ENCODE data around the gene PCBP3. TPM values are rescaled to one million over a fixed set of nuclear protein-coding genes. Genes with fewer than 3 reads are reported as not detected.

PCBP3 gene
- polyA plus RNA-seq, 1 donor from 2014 or later: 1.7 TPM

DNA sequence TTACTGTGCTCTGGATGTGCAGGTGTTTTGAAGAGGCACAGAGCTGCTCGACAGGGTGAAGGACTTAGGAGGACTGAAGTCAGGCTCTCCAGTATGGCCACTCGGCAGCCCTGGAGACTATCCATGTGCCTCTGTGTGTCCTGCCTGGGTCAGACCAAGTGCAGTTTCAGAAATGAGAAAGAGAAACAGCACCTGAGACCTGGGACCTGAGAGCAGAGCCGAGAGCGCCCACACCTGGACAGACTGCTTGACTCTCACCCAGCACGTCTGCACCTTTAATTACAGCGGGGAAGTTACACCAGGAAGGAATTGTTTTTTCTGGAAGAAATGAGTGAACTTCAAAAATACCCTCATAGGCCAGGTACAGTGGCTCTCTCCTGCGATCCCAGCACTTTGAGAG is 278.4 kb downstream of the PCBP3 start:
- Histone ChIP-seq H3K9ac (ENCODE audit: low read length) (no peak overlapping the region), H3K27ac (ENCODE audit: low read length) (no peak overlapping the region), H3K4me2 (ENCODE audit: low read length) (no peak overlapping the region), H3K9me3 (ENCODE audit: low read length) (no peaks in the 10 kb centered on the region), H3K79me2 (replicated peaks; ENCODE audit: insufficient read depth, low read length) (no peaks in the 10 kb centered on the region), H4K20me1 (ENCODE audit: insufficient read depth) (no peaks in the 10 kb centered on the region), H3K9me2 (ENCODE audit: insufficient read depth, low read length) (no peaks in the 10 kb centered on the region), H3K27me3 (ENCODE audit: insufficient read depth, low read depth, low read length) (no peaks in the 10 kb centered on the region), H2AFZ (ENCODE audit: low read depth, low read length) (no peak overlapping the region), H3K36me3 (ENCODE audit: insufficient read depth, low read length) (no peaks in the 10 kb centered on the region), H3K4me3 (ENCODE audit: low read length) (no peak overlapping the region), H3F3A (ENCODE audit: insufficient read depth, low read length, poor library complexity, severe bottlenecking) (no peaks in the 10 kb centered on the region)
- TF ChIP-seq MXI1 (conservative IDR thresholded peaks at IDR 0.05; ENCODE audit: poor library complexity, severe bottlenecking) (no peak), REST (IDR thresholded peaks at IDR 0.05; ENCODE audit: borderline replicate concordance) (no peak), RAD21 (conservative IDR thresholded peaks at IDR 0.05) (no peak)
- TF ChIP-seq, protein P1, sequence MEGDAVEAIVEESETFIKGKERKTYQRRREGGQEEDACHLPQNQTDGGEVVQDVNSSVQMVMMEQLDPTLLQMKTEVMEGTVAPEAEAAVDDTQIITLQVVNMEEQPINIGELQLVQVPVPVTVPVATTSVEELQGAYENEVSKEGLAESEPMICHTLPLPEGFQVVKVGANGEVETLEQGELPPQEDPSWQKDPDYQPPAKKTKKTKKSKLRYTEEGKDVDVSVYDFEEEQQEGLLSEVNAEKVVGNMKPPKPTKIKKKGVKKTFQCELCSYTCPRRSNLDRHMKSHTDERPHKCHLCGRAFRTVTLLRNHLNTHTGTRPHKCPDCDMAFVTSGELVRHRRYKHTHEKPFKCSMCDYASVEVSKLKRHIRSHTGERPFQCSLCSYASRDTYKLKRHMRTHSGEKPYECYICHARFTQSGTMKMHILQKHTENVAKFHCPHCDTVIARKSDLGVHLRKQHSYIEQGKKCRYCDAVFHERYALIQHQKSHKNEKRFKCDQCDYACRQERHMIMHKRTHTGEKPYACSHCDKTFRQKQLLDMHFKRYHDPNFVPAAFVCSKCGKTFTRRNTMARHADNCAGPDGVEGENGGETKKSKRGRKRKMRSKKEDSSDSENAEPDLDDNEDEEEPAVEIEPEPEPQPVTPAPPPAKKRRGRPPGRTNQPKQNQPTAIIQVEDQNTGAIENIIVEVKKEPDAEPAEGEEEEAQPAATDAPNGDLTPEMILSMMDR (IDR thresholded peaks at IDR 0.05; ENCODE audit: poor library complexity, severe bottlenecking): no peak

GRCh38 chr21:45922648-45923047 is 279.1 kb downstream of the PCBP3 start:
- no peak overlapping the region for H3K9ac ChIP-seq (ENCODE audit: low read length)
- no peak overlapping the region for H2AFZ ChIP-seq (ENCODE audit: low read depth, low read length)
- H4K20me1 ChIP-seq (ENCODE audit: insufficient read depth): no peaks in the 10 kb centered on the region
- H3K79me2 ChIP-seq (replicated peaks; ENCODE audit: insufficient read depth, low read length): no peaks in the 10 kb centered on the region
- no peak overlapping the region for H3K4me2 ChIP-seq (ENCODE audit: low read length)
- no peaks in the 10 kb centered on the region for H3K9me2 ChIP-seq (ENCODE audit: insufficient read depth, low read length)
- H3K27ac ChIP-seq (ENCODE audit: low read length): no peak overlapping the region
- H3K36me3 ChIP-seq (ENCODE audit: insufficient read depth, low read length): no peaks in the 10 kb centered on the region
- no peak overlapping the region for H3K4me3 ChIP-seq (ENCODE audit: low read length)
- no peaks in the 10 kb centered on the region for H3K27me3 ChIP-seq (ENCODE audit: insufficient read depth, low read depth, low read length)
- no peaks in the 10 kb centered on the region for H3F3A ChIP-seq (ENCODE audit: insufficient read depth, low read length, poor library complexity, severe bottlenecking)
- TF ChIP-seq MXI1 (conservative IDR thresholded peaks at IDR 0.05; ENCODE audit: poor library complexity, severe bottlenecking): no peak
- TF ChIP-seq REST (IDR thresholded peaks at IDR 0.05; ENCODE audit: borderline replicate concordance): no peak
- no peaks in the 10 kb centered on the region for H3K9me3 ChIP-seq (ENCODE audit: low read length)

All from neural cell (in vitro differentiated cells).